ENCODE data around the gene SHCBP1L.
"Not testable (repeated sequence)": the region's sequence is repeated elsewhere in the genome, so short reads cannot be mapped to it uniquely, and the experiment has no call there.

- not testable (repeated sequence) for TF ChIP-seq CTCF (IDR thresholded peaks at IDR 0.05); REST (IDR thresholded peaks at IDR 0.05; ENCODE audit: insufficient read depth in 1 of 2, low read depth in 2 of 2, low read length in 1 of 2); POLR2AphosphoS5 (IDR thresholded peaks at IDR 0.05; ENCODE audit: low read depth, low read length); SIN3A (IDR thresholded peaks at IDR 0.05; ENCODE audit: borderline replicate concordance, insufficient read depth, low read depth, low read length); TCF7L2 (IDR thresholded peaks at IDR 0.05; ENCODE audit: low read depth, low read length)
Measured at GRCh38 chr1:182943336-182943735, 9.6 kb downstream of the SHCBP1L start.
